Subcutaneous adipose tissue (tissue), 4 donors: ENCODE results near the gene TM9SF1. TPM values are rescaled to one million over a fixed set of nuclear protein-coding genes. Genes with fewer than 3 reads are reported as not detected.

Experiments
- total RNA-seq, 4 donors: library from RNA; depleted of rRNA; stranded (reverse); fragments of >200 nt; gene quantifications; one replicate each; pipeline ENCODE4 v1.1.0, GENCODE V29; 2016
- TF ChIP-seq, protein P1 (sequence below): fragments of 450-650 bp; IDR thresholded peaks from one replicate; pipeline ENCODE4 v1.5.1; 2016; ENCODE audit warnings: low read depth, mild to moderate bottlenecking, control low read depth, antibody characterized with exemption, moderate library complexity

The TM9SF1 gene
- total RNA-seq, 4 donors from 2014 or later: 36.7 to 46.6 (median 41.5) TPM

DNA sequence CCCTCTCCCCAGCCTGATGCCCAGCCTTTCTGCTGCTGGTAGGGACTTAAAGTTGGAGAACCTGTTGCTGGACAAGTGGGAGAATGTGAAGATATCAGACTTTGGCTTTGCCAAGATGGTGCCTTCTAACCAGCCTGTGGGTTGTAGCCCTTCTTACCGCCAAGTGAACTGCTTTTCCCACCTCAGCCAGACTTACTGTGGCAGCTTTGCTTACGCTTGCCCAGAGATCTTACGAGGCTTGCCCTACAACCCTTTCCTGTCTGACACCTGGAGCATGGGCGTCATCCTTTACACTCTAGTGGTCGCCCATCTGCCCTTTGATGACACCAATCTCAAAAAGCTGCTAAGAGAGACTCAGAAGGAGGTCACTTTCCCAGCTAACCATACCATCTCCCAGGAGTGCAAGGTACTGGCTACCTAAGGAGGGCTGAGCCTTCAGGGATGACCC lies 11.9 kb upstream of the TM9SF1 start:
- TF ChIP-seq, protein P1, sequence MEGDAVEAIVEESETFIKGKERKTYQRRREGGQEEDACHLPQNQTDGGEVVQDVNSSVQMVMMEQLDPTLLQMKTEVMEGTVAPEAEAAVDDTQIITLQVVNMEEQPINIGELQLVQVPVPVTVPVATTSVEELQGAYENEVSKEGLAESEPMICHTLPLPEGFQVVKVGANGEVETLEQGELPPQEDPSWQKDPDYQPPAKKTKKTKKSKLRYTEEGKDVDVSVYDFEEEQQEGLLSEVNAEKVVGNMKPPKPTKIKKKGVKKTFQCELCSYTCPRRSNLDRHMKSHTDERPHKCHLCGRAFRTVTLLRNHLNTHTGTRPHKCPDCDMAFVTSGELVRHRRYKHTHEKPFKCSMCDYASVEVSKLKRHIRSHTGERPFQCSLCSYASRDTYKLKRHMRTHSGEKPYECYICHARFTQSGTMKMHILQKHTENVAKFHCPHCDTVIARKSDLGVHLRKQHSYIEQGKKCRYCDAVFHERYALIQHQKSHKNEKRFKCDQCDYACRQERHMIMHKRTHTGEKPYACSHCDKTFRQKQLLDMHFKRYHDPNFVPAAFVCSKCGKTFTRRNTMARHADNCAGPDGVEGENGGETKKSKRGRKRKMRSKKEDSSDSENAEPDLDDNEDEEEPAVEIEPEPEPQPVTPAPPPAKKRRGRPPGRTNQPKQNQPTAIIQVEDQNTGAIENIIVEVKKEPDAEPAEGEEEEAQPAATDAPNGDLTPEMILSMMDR: no peak

DNA sequence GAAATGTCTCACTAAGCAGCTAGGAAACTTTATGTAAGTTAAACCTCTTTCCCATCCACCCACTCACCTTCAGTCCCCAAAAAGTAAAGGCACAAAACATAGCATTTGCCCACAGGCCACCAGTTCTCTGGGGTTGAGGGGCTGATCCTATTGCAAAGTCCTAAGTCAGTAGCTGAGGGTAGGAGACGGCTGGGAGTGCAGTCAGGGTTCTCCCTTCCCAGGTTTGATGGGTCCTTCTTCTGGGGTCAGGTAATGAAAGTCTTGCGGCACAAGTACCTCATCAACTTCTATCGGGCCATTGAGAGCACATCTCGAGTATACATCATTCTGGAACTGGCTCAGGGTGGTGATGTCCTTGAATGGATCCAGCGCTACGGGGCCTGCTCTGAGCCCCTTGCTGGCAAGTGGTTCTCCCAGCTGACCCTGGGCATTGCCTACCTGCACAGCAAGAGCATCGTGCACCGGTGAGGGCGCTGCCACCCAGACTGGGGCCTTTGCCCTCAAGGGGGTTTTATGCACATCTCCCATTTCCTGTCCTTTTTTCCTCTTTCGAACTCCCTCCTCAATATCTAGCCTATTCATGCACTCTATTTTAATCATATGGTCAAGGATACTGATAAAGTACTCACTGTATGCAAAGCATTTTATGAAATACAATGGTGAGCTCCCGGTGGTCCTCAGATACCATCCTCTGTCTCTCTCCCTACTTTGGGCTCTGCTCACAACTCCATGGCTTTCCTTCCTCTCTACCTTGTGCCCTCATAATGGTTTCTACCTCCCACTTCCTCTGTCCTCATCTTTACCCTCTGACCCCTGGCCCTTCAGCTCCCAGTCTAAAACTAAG lies 11.2 kb upstream of the TM9SF1 start:
- TF ChIP-seq, protein P1: no peak

DNA sequence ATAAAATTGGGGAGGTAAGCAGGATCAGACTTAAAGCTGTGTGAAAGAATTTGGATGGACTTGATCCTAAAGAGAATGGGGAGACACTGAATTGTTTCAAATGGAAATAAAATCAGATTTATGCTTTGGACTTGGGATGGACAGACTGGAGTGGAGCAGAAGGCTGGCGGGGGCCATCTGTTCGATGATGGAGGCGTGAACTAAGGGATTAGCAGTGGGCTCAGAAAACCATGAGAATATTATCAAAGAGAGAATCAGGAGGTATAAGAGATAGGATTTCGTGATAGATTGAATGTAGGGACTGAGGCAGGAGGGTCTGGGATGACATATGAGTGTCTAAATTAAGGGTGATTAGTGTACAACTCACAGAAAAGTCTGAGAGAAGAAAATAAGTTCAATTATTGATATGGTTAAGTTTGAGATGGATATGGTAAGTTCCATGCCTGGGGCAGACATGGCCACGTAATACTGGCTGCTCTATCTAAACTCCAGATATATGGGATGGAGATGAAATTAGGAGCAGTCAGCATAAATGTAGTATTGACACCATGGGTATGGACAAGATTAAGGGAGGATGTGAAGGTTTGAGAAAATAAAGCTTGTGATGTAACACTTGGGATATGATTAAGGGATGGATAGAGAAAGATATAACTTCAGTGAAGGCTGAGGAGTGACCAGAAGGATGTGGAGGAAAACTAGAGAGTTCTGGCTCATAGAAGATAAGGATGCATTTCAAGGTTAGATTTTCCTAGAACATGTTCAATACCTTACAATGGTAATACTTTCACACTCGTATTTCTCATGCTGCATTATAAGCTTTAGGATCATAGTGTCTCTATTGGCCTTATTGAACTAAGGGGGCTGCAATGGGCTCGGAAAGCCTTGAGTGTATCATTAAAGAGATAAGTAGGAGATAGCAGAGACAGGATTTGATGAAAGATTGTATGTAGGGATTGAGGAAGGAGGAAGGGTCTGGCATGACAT lies 9.2 kb upstream of the TM9SF1 start:
- TF ChIP-seq, protein P1: no peak

DNA sequence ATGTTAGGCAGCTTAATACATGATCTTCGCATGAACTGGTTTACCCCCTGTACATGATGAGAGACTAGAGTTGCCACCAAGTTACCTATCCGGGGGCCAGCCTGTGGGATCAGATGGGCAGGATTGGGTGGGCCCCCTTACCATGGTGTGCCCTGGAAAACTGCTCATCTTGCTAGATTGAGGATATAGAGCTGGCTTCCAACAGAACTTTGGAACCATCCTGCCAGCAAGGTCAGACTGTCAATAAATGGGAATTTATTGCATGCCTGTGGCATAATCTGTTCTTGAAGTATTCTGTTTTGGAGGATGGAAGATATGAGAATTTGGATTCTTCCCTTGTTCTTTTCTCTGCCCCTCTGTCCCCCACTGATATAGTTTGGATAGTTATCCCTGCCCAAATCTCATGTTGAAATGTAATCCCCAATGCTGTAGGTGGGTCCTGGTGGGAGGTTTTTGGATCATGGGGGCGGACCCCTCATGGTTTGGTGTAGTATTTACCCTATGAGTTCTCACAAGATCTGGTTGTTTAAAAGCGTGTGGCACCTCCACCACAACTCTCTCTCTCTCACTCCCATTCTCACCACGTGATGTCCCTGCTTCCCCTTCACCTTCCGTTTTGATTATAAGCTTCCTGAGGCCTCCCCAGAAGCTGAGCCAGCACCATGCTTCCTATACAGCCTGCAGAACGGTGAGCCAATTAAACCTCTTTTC lies 3.7 kb upstream of the TM9SF1 start:
- TF ChIP-seq, protein P1: no peak

DNA sequence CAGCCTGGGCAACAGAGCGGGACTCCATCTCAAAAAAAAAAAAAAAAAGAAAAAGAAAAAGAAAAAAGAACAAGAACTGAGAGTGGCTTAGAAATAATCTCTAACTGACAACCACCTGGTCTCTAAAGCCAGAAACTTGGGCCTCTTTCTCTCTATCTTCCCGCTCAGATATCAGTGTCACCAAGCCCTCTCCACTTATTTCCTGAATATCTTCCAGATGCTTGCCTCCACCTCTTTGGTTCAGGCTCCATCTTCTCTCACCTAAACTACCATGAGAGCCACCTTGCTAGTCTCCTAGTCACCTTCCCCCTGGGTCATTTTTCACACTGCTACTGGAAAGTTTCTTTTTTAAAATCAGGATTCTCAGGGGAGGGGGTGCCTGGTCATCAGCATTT lies 1.8 kb upstream of the TM9SF1 start:
- TF ChIP-seq, protein P1: no peak

DNA sequence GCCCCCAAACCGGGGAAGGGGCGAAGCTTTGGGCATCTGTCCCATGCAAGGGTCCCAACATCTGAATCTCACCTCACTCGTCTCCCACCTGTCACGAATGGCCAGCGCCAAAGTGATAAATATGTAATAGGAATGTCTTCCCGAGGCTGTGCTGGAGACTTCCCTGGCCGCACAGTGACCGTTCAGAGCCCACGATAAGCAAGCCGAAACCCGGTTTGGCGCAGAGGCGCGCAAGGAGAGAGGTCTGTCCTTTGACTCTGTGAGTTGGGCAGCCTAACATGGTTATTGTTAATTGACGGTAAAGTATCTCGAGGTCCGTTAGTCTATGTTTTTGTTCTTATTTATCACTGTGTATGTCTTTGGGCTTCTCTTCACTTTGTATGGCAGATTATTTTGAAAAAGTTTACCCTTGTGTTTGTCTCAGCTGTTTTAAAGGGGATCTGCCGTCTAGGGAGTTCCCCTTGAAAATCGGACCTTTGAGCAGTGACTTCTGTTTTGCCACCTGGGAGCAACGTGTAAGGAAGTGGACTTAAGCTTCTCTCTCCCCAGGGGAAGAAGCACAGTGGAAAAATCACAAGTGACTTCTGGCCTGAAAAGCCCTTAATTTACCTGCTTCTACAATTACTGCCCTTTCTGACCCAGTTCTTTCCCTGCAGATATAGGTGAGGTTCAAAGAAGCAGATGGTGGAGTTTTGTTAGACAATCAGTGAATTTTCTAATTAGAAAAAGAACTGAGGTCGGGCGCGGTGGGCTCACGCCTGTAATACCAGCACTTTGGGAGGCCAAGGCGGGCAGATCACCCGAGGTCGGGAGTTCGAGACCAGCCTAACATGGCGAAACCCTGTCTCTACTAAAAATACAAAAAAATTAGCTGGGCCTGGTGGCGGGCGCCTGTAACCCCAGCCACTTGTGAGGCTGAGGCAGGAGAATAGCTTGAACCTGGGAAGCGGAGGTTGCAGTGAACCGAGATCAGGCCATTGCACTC lies 1.1 kb upstream of the TM9SF1 start:
- TF ChIP-seq, protein P1: no peak
